Middle frontal gyrus (tissue), 1 donor: ENCODE results near the gene GLIS1.

Experiments
- DNase-seq: peaks from one replicate; pipeline ENCODE4 v3.0.0-alpha.2; 2015; ENCODE audit warnings: low spot score; ENCODE audit errors: extremely low spot score

GLIS1 gene

GRCh38 chr1:53495633-53496345 lies 243.2 kb downstream of the GLIS1 start:
- DNase-seq = no peak

- no peak for DNase-seq
Measured at GRCh38 chr1:53490351-53490750, 248.6 kb downstream of the GLIS1 start.

- DNase-seq = no peak
Measured at GRCh38 chr1:53486395-53487026, 252.5 kb downstream of the GLIS1 start.

- peak; percentile 53 for DNase-seq
Measured at GRCh38 chr1:53485478-53486394, 253.2 kb downstream of the GLIS1 start.

- DNase-seq = no peak
Measured at GRCh38 chr1:53484705-53485477, 254.1 kb downstream of the GLIS1 start.

GRCh38 chr1:53483656-53484055 lies 255.3 kb downstream of the GLIS1 start:
- no peak for DNase-seq

- no peak for DNase-seq
Measured at GRCh38 chr1:53483170-53483569, 255.8 kb downstream of the GLIS1 start.

GRCh38 chr1:53482441-53483153 lies 256.4 kb downstream of the GLIS1 start:
- DNase-seq = no peak

- no peak for DNase-seq
Measured at GRCh38 chr1:53481456-53481855, 257.5 kb downstream of the GLIS1 start.

- no peak for DNase-seq
Measured at GRCh38 chr1:53480678-53481077, 258.3 kb downstream of the GLIS1 start.

- DNase-seq = no peak
Measured at GRCh38 chr1:53478502-53478818, 260.5 kb downstream of the GLIS1 start.

GRCh38 chr1:53477651-53478501 lies 261.1 kb downstream of the GLIS1 start:
- DNase-seq = no peak

- DNase-seq = no peak
Measured at GRCh38 chr1:53476579-53476978, 262.4 kb downstream of the GLIS1 start.

GRCh38 chr1:53475664-53476063 lies 263.3 kb downstream of the GLIS1 start:
- no peak for DNase-seq

GRCh38 chr1:53473463-53473862 lies 265.5 kb downstream of the GLIS1 start:
- no peak for DNase-seq

GRCh38 chr1:53471000-53471399 lies 268.0 kb downstream of the GLIS1 start:
- no peak for DNase-seq

- no peak for DNase-seq
Measured at GRCh38 chr1:53470584-53470983, 268.4 kb downstream of the GLIS1 start.

- no peak for DNase-seq
Measured at GRCh38 chr1:53470155-53470554, 268.8 kb downstream of the GLIS1 start.

- DNase-seq = no peak
Measured at GRCh38 chr1:53469373-53469772, 269.6 kb downstream of the GLIS1 start.

- DNase-seq = no peak
Measured at GRCh38 chr1:53468374-53468773, 270.6 kb downstream of the GLIS1 start.
